ENCODE results near the gene SECISBP2.

Gene SECISBP2

GRCh38 chr9:89323390-89323789 lies 5.1 kb downstream of the SECISBP2 start:
- H3K36me3 ChIP-seq, result peaks cover 19% of the 10 kb centered on the region
- no peaks in the 10 kb centered on the region for H3K9me3 ChIP-seq
- H3K4me1 ChIP-seq, result peaks cover 4% of the 10 kb centered on the region; the same call in 1 of the 2 replicates
- no peak for DNase-seq
- TF ChIP-seq CTCF (IDR thresholded peaks at IDR 0.05; ENCODE audit: low read depth, low read length), result no peak
- H3K4me3 ChIP-seq (ENCODE audit: low read depth, low read length), result no peak overlapping the region
- H3K27me3 ChIP-seq, result no peaks in the 10 kb centered on the region

- DNase-seq, result no peak
- peaks cover 39% of the 10 kb centered on the region for H3K36me3 ChIP-seq
- no peak for TF ChIP-seq CTCF (IDR thresholded peaks at IDR 0.05; ENCODE audit: low read depth, low read length)
These were observed 7.4 kb downstream of the SECISBP2 start for GRCh38 chr9:89325733-89326132.

GRCh38 chr9:89328064-89328463 lies 9.8 kb downstream of the SECISBP2 start:
- Histone ChIP-seq H3K27me3 (no peaks in the 10 kb centered on the region), H3K36me3 (peaks cover 59% of the 10 kb centered on the region), H3K4me3 (ENCODE audit: low read depth, low read length) (no peak overlapping the region), H3K9me3 (no peaks in the 10 kb centered on the region), H3K4me1 (peaks cover 7% of the 10 kb centered on the region; the same call in 1 of the 2 replicates)
- DNase-seq, result no peak
- TF ChIP-seq CTCF (IDR thresholded peaks at IDR 0.05; ENCODE audit: low read depth, low read length), result no peak

More at GRCh38 chr9:89325733-89326132, 7.4 kb downstream of the SECISBP2 start:
- Histone ChIP-seq H3K9me3 (no peaks in the 10 kb centered on the region), H3K27me3 (no peaks in the 10 kb centered on the region), H3K4me3 (ENCODE audit: low read depth, low read length) (no peak overlapping the region), H3K4me1 (peaks cover 7% of the 10 kb centered on the region; the same call in 1 of the 2 replicates)

- DNase-seq, result no peak
- Histone ChIP-seq H3K4me3 (ENCODE audit: low read depth, low read length) (no peak overlapping the region), H3K36me3 (peaks cover 77% of the 10 kb centered on the region), H3K27me3 (no peaks in the 10 kb centered on the region), H3K9me3 (no peaks in the 10 kb centered on the region), H3K4me1 (0 out of 2 replicates have a peak, but pooled peaks cover 4% of the 10 kb centered on the region)
- TF ChIP-seq CTCF (IDR thresholded peaks at IDR 0.05; ENCODE audit: low read depth, low read length), result no peak
These were observed 11.6 kb downstream of the SECISBP2 start for GRCh38 chr9:89329917-89330316.

GRCh38 chr9:89330513-89330912 lies 12.2 kb downstream of the SECISBP2 start:
- TF ChIP-seq CTCF (IDR thresholded peaks at IDR 0.05; ENCODE audit: low read depth, low read length), result no peak
- no peak overlapping the region for H3K4me3 ChIP-seq (ENCODE audit: low read depth, low read length)
- DNase-seq, result peak; percentile 25
- 0 out of 2 replicates have a peak, but pooled peaks cover 4% of the 10 kb centered on the region for H3K4me1 ChIP-seq
- H3K9me3 ChIP-seq, result no peaks in the 10 kb centered on the region
- H3K27me3 ChIP-seq, result no peaks in the 10 kb centered on the region
- peaks cover 80% of the 10 kb centered on the region for H3K36me3 ChIP-seq

GRCh38 chr9:89339807-89340206 lies 21.5 kb downstream of the SECISBP2 start:
- no peak for DNase-seq
- H3K9me3 ChIP-seq, result no peaks in the 10 kb centered on the region
- H3K4me3 ChIP-seq (ENCODE audit: low read depth, low read length), result no peak overlapping the region
- no peaks in the 10 kb centered on the region for H3K4me1 ChIP-seq
- TF ChIP-seq CTCF (IDR thresholded peaks at IDR 0.05; ENCODE audit: low read depth, low read length), result no peak
- H3K27me3 ChIP-seq, result no peaks in the 10 kb centered on the region
- peaks cover 89% of the 10 kb centered on the region for H3K36me3 ChIP-seq

Measured in BE2C (cell line).